B cell (primary cell): ENCODE results near the gene DSCAML1.

Source experiments
- CTCF ChIP-seq: fragments of 200-600 bp; IDR thresholded peaks from one replicate; pipeline ENCODE4 v1.8.0; 2022; ENCODE audit warnings: antibody characterized with exemption, mild to moderate bottlenecking
- EZH2 ChIP-seq: IDR thresholded peaks from 2 replicates; pipeline ENCODE4 v1.6.1; 2012; ENCODE audit warnings: borderline replicate concordance, low read depth, mild to moderate bottlenecking, moderate library complexity, low read length; ENCODE audit not compliant: insufficient read depth, poor library complexity, severe bottlenecking

GRCh38 chr11:117585631-117586030 is 211.4 kb downstream of the DSCAML1 start:
- TF ChIP-seq CTCF, result no peak
- no peak for TF ChIP-seq EZH2
